ENCODE measurements around the gene NRXN3.

DNA sequence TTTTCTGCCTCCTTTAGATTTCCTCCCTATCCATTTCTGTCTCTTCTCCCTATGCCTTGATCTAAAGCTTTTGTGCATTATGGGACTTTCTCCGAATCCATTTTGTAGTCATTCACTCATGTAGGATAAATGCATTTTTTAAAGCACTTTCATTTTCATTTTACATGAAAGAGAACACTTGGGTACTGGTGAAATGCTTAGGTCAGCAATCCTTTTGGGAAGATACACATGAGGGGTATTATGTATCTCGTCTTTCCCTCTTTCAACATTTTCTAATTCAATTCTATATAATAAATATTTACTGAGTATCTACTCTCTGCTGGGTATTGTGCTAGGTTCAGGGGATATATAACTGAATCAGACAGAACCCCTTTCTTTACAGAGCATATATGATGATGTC, 577.6 kb downstream of the NRXN3 start:
- TF ChIP-seq, protein P1, sequence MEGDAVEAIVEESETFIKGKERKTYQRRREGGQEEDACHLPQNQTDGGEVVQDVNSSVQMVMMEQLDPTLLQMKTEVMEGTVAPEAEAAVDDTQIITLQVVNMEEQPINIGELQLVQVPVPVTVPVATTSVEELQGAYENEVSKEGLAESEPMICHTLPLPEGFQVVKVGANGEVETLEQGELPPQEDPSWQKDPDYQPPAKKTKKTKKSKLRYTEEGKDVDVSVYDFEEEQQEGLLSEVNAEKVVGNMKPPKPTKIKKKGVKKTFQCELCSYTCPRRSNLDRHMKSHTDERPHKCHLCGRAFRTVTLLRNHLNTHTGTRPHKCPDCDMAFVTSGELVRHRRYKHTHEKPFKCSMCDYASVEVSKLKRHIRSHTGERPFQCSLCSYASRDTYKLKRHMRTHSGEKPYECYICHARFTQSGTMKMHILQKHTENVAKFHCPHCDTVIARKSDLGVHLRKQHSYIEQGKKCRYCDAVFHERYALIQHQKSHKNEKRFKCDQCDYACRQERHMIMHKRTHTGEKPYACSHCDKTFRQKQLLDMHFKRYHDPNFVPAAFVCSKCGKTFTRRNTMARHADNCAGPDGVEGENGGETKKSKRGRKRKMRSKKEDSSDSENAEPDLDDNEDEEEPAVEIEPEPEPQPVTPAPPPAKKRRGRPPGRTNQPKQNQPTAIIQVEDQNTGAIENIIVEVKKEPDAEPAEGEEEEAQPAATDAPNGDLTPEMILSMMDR (IDR thresholded peaks at IDR 0.05) = no peak
- no peak for TF ChIP-seq EP300 (IDR thresholded peaks at IDR 0.05)

Data from stomach (tissue), 4 donors.